HepG2 (cell line): ENCODE data around the gene CDH19. TPM values are rescaled to one million over a fixed set of nuclear protein-coding genes. Genes with fewer than 3 reads are reported as not detected.

Source experiments
- ATAC-seq: fragments of 200-7000 bp; cut with Tn5 transposase; 3 replicates; pipeline ENCODE4 v1.9.1; 2020; ENCODE audit warnings: mild to moderate bottlenecking, moderate library complexity
- BruUV-seq: library from RNA; stranded (reverse); fragments of 400-500 nt; replicated peaks from 2 replicates; lab custom pipeline; 2021; lab: Mats Ljungman, UMichigan
- CTCF ChIA-PET: fragments of 300-600 bp; formaldehyde crosslinking; extraction: SDS; loops from one replicate; lab custom pipeline; 2021; ENCODE audit warnings: low total read pairs, inconsistent platforms, low intra/inter-chr PET ratio; lab: Yijun Ruan, JAX
- POLR2A ChIA-PET: fragments of 350-600 bp; sonication (Branson Sonifier 250); formaldehyde crosslinking; loops from one replicate; lab custom pipeline; 2020; ENCODE audit warnings: antibody characterized with exemption, inconsistent platforms; lab: Yijun Ruan, JAX
- DNase-seq: peaks from one replicate; pipeline ENCODE4 v3.0.0-alpha.2; 2015; ENCODE audit warnings: low spot score
- FAIRE-seq: peaks from 3 replicates; lab custom pipeline; 2011; peaks lifted over from hg19 to GRCh38; lab: Jason Lieb, UNC
- H2AFZ ChIP-seq: one replicate; pipeline ENCODE4 v1.6.1; 2011; ENCODE audit warnings: low read length, inconsistent platforms
- H3K27ac ChIP-seq: fragments of 300-600 bp; 3 replicates; pipeline ENCODE4 v1.8.0; 2011; ENCODE audit warnings: mixed run types, mild to moderate bottlenecking, mixed read lengths, low read length, inconsistent platforms; ENCODE audit not compliant: insufficient read depth; ENCODE audit errors: extremely low read length
- H3K27me3 ChIP-seq, 2 experiments: fragments of 200-600 bp in 1 of 2; 2 replicates in 1 of 2; 3 replicates in 1 of 2; pipeline versions ENCODE4 v1.6.0 to v1.8.0; 2011; ENCODE audit warnings: low read length in 2 of 2, mild to moderate bottlenecking in 2 of 2, moderate library complexity in 2 of 2, inconsistent platforms in 1 of 2; ENCODE audit not compliant: insufficient read depth in 2 of 2, control insufficient read depth in 1 of 2
- H3K36me3 ChIP-seq, 2 experiments: fragments of 200-600 bp in 1 of 2; replicated peaks in 1 of 2; 2 replicates in 1 of 2; 3 replicates in 1 of 2; pipeline versions ENCODE4 v1.5.1 to v1.8.0; 2011; ENCODE audit warnings: low read length in 2 of 2, inconsistent platforms in 1 of 2; ENCODE audit not compliant: insufficient read depth in 2 of 2, control insufficient read depth in 1 of 2
- H3K4me1 ChIP-seq: 2 replicates; pipeline ENCODE4 v1.5.1; 2012; ENCODE audit warnings: low read length, inconsistent platforms; ENCODE audit not compliant: insufficient read depth
- H3K4me2 ChIP-seq: 2 replicates; pipeline ENCODE4 v1.6.0; 2011; ENCODE audit warnings: low read depth, low read length, inconsistent platforms
- H3K4me3 ChIP-seq, 3 experiments: fragments of 200-600 bp in 1 of 3; sonication (generic), shearing (Covaris generic) in 1 of 3; replicated peaks in 1 of 3; 2 replicates each; pipeline ENCODE4 v1.5.1; 2011 to 2016; ENCODE audit warnings: low read length in 3 of 3, inconsistent platforms in 2 of 3, low read depth in 2 of 3, mild to moderate bottlenecking in 2 of 3, control low read depth in 1 of 3, mixed read lengths in 1 of 3; ENCODE audit not compliant: insufficient read depth in 1 of 3
- H3K79me2 ChIP-seq: one replicate; pipeline ENCODE4 v1.6.1; 2011; ENCODE audit warnings: low read length, inconsistent platforms; ENCODE audit not compliant: insufficient read depth
- H3K9ac ChIP-seq: 2 replicates; pipeline ENCODE4 v1.6.0; 2011; ENCODE audit warnings: mild to moderate bottlenecking, low read depth, low read length, inconsistent platforms; ENCODE audit not compliant: insufficient read depth
- H3K9me3 ChIP-seq: 2 replicates; pipeline ENCODE4 v1.5.1; 2012; ENCODE audit warnings: mild to moderate bottlenecking, low read length
- H4K20me1 ChIP-seq: 2 replicates; pipeline ENCODE4 v1.6.0; 2011; ENCODE audit warnings: inconsistent platforms, mild to moderate bottlenecking, low read length, moderate library complexity; ENCODE audit not compliant: insufficient read depth
- BORCS8-MEF2B ChIP-seq: sonication (generic); formaldehyde crosslinking; IDR thresholded peaks from 2 replicates; pipeline ENCODE4 v1.8.0; 2022; ENCODE audit warnings: mild to moderate bottlenecking, missing genetic modification reagents
- CENPBD1 ChIP-seq: sonication (generic); formaldehyde crosslinking; IDR thresholded peaks from 2 replicates; pipeline ENCODE4 v1.8.0; 2022; ENCODE audit warnings: missing genetic modification reagents, low read depth, mild to moderate bottlenecking, borderline replicate concordance
- GRHL1 ChIP-seq: sonication (generic); formaldehyde crosslinking; conservative IDR thresholded peaks from 2 replicates; pipeline ENCODE4 v1.8.0; 2022; ENCODE audit warnings: missing genetic modification reagents
- IKZF1 ChIP-seq: fragments of 450-650 bp; IDR thresholded peaks from 2 replicates; pipeline ENCODE4 v1.7.1; 2016
- KMT2A ChIP-seq: sonication (generic); formaldehyde crosslinking; IDR thresholded peaks from 2 replicates; pipeline ENCODE4 v1.4.0; 2020; ENCODE audit warnings: missing genetic modification reagents
- MIER3 ChIP-seq: IDR thresholded peaks from 2 replicates; pipeline ENCODE4 v1.6.1; 2016; ENCODE audit warnings: missing compliant biosample characterization, borderline replicate concordance
- PRPF4 ChIP-seq: fragments of 200-400 bp; formaldehyde crosslinking; IDR thresholded peaks from 2 replicates; pipeline ENCODE4 v1.6.1; 2016; ENCODE audit warnings: low read length, low read depth; ENCODE audit not compliant: poor library complexity, severe bottlenecking
- PTBP1 ChIP-seq: fragments of 200-400 bp; formaldehyde crosslinking; IDR thresholded peaks from 2 replicates; pipeline ENCODE4 v1.6.1; 2018; ENCODE audit warnings: low read length, low read depth; ENCODE audit not compliant: poor library complexity, severe bottlenecking
- SAP130 ChIP-seq: IDR thresholded peaks from 2 replicates; pipeline ENCODE4 v1.6.1; 2016; ENCODE audit warnings: low read depth
- SNAPC4 ChIP-seq: sonication (generic); formaldehyde crosslinking; IDR thresholded peaks from 2 replicates; pipeline ENCODE4 v1.4.0; 2020; ENCODE audit warnings: mild to moderate bottlenecking, missing genetic modification reagents
- ZBTB25 ChIP-seq: IDR thresholded peaks from 2 replicates; pipeline ENCODE4 v1.6.1; 2018; ENCODE audit warnings: missing genetic modification reagents
- ZBTB44 ChIP-seq: sonication (generic); formaldehyde crosslinking; IDR thresholded peaks from 2 replicates; pipeline ENCODE4 v1.4.0; 2020; ENCODE audit warnings: missing genetic modification reagents
- ZKSCAN1 ChIP-seq: fragments of 150-350 bp; IDR thresholded peaks from 2 replicates; pipeline ENCODE4 v1.6.1; 2014; ENCODE audit warnings: low read length
- ZNF230 ChIP-seq: sonication (generic); formaldehyde crosslinking; IDR thresholded peaks from 2 replicates; pipeline ENCODE4 v1.4.0; 2020; ENCODE audit warnings: mild to moderate bottlenecking, missing genetic modification reagents
- ZNF235 ChIP-seq: sonication (generic); formaldehyde crosslinking; IDR thresholded peaks from 2 replicates; pipeline ENCODE4 v1.8.1; 2023; ENCODE audit warnings: mild to moderate bottlenecking, missing genetic modification reagents, borderline replicate concordance
- ZNF678 ChIP-seq: sonication (generic); formaldehyde crosslinking; IDR thresholded peaks from 2 replicates; pipeline ENCODE4 v1.4.0; 2020; ENCODE audit warnings: mild to moderate bottlenecking, missing genetic modification reagents
- ZSCAN9 ChIP-seq: IDR thresholded peaks from 2 replicates; pipeline ENCODE4 v1.6.1; 2016; ENCODE audit warnings: borderline replicate concordance
- in situ Hi-C: cut with HindIII; loops from 2 replicates; pipeline ENCODE4 v1.10.0; 2017; ENCODE audit warnings: low pct_unique_long_range_greater_than_20kb; ENCODE audit not compliant: extremely low pct_ligation_motif_present
- intact Hi-C: fragments of 100-400 bp; cut with micrococcal nuclease; formaldehyde crosslinking; loops from one replicate; pipeline ENCODE4 v1.10.0; 2022; ENCODE audit not compliant: unreplicated experiment
- polyA plus RNA-seq, 8 experiments: library from polyadenylated mRNA; depleted of rRNA in 3 of 8; stranded (reverse) in 7 of 8; unstranded in 1 of 8; fragments of >200 nt; fragmentation: Illumina TruSeq in 4 of 8; extraction: Trizol in 4 of 8; gene quantifications; 2 replicates each; pipeline versions ENCODE4 v1.2.1 to v1.2.3, GENCODE V29; 2011 to 2016; ENCODE audit warnings: low read depth in 4 of 8, missing spikeins in 1 of 8, mixed read lengths in 1 of 8; ENCODE audit not compliant: insufficient read depth in 1 of 8
- total RNA-seq, 5 experiments: library from RNA; depleted of rRNA; stranded (reverse); fragments of >200 nt; fragmentation: Illumina TruSeq; extraction: Trizol; gene quantifications; 2 replicates each; pipeline ENCODE4 v1.2.3, GENCODE V29; 2016; ENCODE audit warnings: low read depth in 1 of 5

CDH19 gene
- total and polyA plus RNA-seq, 2 of the 13 experiments (the other 11 are each of a cell fraction or from before 2014, with no cell fraction given) = not detected

GRCh38 chr18:66582211-66582610, 21.7 kb downstream of the CDH19 start:
- DNase-seq = no peak
- Histone ChIP-seq H4K20me1 (no peaks in the 10 kb centered on the region), H3K27me3 (no peaks in the 10 kb centered on the region), H3K9me3 (no peaks in the 10 kb centered on the region), H3K36me3 (no peaks in the 10 kb centered on the region), H3K4me3 (no peak overlapping the region), H3K9ac (no peak overlapping the region), H3K79me2 (no peaks in the 10 kb centered on the region), H3K27ac (no peak overlapping the region), H3K4me2 (no peak overlapping the region), H2AFZ (no peak overlapping the region), H3K4me1 (no peaks in the 10 kb centered on the region)
- no peak for ATAC-seq
- in situ Hi-C loops = no loop called here
- BruUV-seq = no TSS peak
- intact Hi-C loops = no loop called here
- ChIA-PET CTCF (no interaction called here), POLR2A (no interaction called here)
- FAIRE-seq = no peak
- no peak for TF ChIP-seq ZBTB44 (CRISPR knock-in tag)
- TF ChIP-seq ZBTB25 (CRISPR knock-in tag) = no peak
- TF ChIP-seq ZKSCAN1 = no peak
- no peak for TF ChIP-seq MIER3 (CRISPR knock-in tag)
- TF ChIP-seq ZNF230 (CRISPR knock-in tag) = no peak
- TF ChIP-seq PTBP1 = no peak
- TF ChIP-seq ZSCAN9 = no peak
- no peak for TF ChIP-seq SNAPC4 (CRISPR knock-in tag)
- TF ChIP-seq GRHL1 (CRISPR knock-in tag) = no peak
- TF ChIP-seq SAP130 (CRISPR knock-in tag) = no peak
- TF ChIP-seq BORCS8-MEF2B (CRISPR knock-in tag) = no peak
- no peak for TF ChIP-seq PRPF4
- TF ChIP-seq ZNF678 (CRISPR knock-in tag) = no peak
- TF ChIP-seq IKZF1 = no peak
- TF ChIP-seq ZNF235 (CRISPR knock-in tag) = no peak
- TF ChIP-seq CENPBD1 (CRISPR knock-in tag) = no peak
- TF ChIP-seq KMT2A (CRISPR knock-in tag) = no peak
